SK-N-SH (cell line): ENCODE results near the gene ZFAND6.

ENCODE experiments used
- CTCF ChIP-seq: fragments of 200-600 bp; sonication (generic); IDR thresholded peaks from 2 replicates; pipeline ENCODE4 v1.6.1; 2017; ENCODE audit warnings: antibody characterized with exemption, mild to moderate bottlenecking, moderate library complexity
- ELF1 ChIP-seq: IDR thresholded peaks from 2 replicates; pipeline ENCODE4 v1.4.0; 2012
- EZH2phosphoT487 ChIP-seq: fragments of 200-600 bp; sonication (generic); IDR thresholded peaks from 2 replicates; pipeline ENCODE4 v1.6.1; 2017; ENCODE audit warnings: low read depth, mixed run types, mild to moderate bottlenecking, antibody characterized with exemption, moderate library complexity, borderline replicate concordance
- MAX ChIP-seq: IDR thresholded peaks from 2 replicates; pipeline ENCODE4 v1.4.0; 2012; ENCODE audit warnings: low read depth
- MXI1 ChIP-seq: IDR thresholded peaks from 2 replicates; pipeline ENCODE4 v1.6.1; 2012; ENCODE audit warnings: mild to moderate bottlenecking, low read depth, low read length, improper control_type of control experiment
- NRF1 ChIP-seq: IDR thresholded peaks from 2 replicates; pipeline ENCODE4 v1.6.1; 2012; ENCODE audit warnings: low read depth, mild to moderate bottlenecking, low read length
- PBX3 ChIP-seq: IDR thresholded peaks from 2 replicates; pipeline ENCODE4; 2012
- RAD21 ChIP-seq: IDR thresholded peaks from 2 replicates; pipeline ENCODE4 v1.6.1; 2012; ENCODE audit warnings: mild to moderate bottlenecking, low read length
- RCOR1 ChIP-seq: fragments of 150-350 bp; IDR thresholded peaks from 2 replicates; pipeline ENCODE4 v1.6.1; 2017; ENCODE audit warnings: antibody characterized with exemption, low read length
- TAF1 ChIP-seq: IDR thresholded peaks from 2 replicates; pipeline ENCODE4 v1.6.1; 2012; ENCODE audit warnings: low read depth, mild to moderate bottlenecking, low read length, moderate library complexity, borderline replicate concordance
- TEAD4 ChIP-seq: IDR thresholded peaks from 2 replicates; pipeline ENCODE4 v1.4.0; 2012; ENCODE audit warnings: mild to moderate bottlenecking, borderline replicate concordance; ENCODE audit not compliant: insufficient read depth
- YY1 ChIP-seq: IDR thresholded peaks from 2 replicates; pipeline ENCODE4 v1.4.0; 2012; ENCODE audit warnings: low read depth, mild to moderate bottlenecking
- ZBTB33 ChIP-seq: IDR thresholded peaks from 2 replicates; pipeline ENCODE4 v1.4.0; 2012; ENCODE audit warnings: low read depth, borderline replicate concordance

- TF ChIP-seq CTCF = no peak
- TF ChIP-seq ELF1 = no peak
- no peak for TF ChIP-seq RCOR1
- TF ChIP-seq TAF1 = no peak
- TF ChIP-seq EZH2phosphoT487 = no peak
- no peak for TF ChIP-seq RAD21
- no peak for TF ChIP-seq MXI1
- TF ChIP-seq NRF1 = no peak
- TF ChIP-seq YY1 = no peak
- TF ChIP-seq TEAD4 = no peak
- TF ChIP-seq MAX = no peak
- TF ChIP-seq PBX3 = no peak
- no peak for TF ChIP-seq ZBTB33
These were observed 102.1 kb downstream of the ZFAND6 start for GRCh38 chr15:80161468-80162016.
